HG03354 (cell line): ENCODE measurements around the gene FBXL13.
"Not testable (repeated sequence)": the region's sequence is repeated elsewhere in the genome, so short reads cannot be mapped to it uniquely, and the experiment has no call there.

Experiments used
- ATAC-seq: cut with Tn5 transposase; IDR thresholded peaks from one replicate; pipeline ENCODE4 v1.9.1; 2021; ENCODE audit warnings: mild to moderate bottlenecking; ENCODE audit not compliant: unreplicated experiment, poor library complexity, severe bottlenecking

The FBXL13 gene

DNA sequence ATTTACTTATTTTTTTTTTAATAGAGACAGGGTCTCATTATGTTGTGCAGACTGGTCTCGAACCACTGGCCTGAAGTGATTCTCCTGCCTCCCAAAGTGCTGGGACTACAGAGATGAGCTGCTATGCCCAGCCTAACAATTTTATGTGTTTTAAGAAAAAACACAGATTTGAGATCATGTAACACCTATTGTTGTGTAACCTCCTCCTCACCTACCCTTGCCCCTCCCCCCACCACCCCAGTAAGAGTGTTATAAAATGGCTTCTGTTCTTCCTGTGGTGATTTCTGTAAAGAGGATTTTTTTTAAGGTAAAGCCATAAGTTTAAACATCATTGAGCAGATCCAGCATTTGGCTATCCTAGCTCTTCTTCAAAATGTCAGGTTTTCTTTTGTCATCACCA, 7.9 kb upstream of the FBXL13 start:
- no peak for ATAC-seq

DNA sequence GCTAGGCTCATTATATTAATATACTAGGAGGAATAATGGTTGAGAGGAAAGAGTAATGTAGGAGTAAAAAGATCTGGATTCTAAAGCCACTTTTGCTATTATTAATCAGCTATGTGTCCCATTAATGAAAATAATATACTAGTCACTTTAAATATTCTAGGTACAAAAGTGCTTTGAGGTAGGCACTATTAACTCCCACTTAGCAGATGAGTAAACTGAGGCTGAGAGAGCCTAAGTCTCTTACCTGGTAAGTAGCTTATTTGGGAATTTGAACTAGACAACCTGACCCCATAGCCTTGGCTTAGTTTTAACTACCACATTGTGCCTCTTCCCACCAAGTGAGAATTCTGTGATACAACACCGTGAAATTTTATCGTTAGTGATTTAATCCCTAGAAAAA, 6.3 kb upstream of the FBXL13 start:
- ATAC-seq, result no peak

DNA sequence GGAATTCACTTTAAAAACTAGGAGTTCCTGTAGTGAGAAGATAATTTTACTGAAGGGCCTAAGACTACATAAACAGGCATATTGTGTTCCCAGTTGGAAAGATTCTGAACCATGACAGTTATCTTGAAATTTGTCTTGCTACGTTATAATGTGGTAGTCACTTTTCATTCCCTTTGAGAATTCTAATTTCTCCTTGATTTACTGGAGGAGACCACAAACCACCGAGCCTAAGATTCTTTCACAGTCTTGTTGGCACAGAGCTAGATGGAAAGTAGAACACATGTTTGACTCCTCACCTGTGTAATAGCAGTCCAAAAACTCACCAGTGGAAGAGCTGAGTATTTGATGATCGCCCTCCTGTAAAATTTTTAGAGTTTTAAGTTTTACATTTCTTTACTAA, 5.2 kb upstream of the FBXL13 start:
- ATAC-seq, result no peak

DNA sequence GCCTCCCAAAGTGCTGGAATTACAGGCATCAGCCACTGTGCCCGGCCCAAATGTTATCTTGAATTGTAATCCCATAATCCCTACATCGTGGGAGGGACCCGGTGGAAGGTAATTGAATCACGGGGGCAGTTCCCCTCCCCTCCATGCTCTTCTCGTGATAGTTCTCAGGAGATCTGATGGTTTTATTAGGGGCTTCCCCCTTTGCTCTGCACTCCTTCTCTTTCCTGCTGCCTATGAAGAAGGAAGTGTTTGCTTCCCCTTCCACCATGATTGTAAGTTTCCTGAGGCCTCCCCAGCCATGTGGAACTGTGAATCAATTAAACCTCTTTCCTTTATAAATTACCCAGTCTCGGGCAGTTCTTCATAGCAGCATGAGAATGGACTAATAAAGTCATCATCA, 3.6 kb upstream of the FBXL13 start:
- not testable (repeated sequence) for ATAC-seq

DNA sequence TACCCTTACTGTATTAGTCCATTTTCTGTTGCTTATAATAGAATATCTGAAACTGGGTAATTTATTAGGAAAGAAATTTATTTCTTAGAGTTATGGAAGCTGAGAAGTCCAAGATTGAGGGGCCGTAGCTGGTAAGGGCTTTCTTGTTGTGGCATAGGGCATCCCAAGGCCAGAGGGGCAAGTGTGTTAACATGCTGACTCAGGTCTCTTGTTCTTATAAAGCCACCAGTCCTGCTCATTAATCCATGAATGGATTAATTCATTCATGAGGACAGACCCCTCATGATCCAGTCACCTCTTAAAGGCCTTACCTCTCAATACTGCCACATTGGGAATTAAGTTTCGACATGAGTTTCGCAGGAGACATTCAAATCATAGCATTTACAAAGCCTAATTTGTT, 2.7 kb upstream of the FBXL13 start:
- ATAC-seq, result no peak

DNA sequence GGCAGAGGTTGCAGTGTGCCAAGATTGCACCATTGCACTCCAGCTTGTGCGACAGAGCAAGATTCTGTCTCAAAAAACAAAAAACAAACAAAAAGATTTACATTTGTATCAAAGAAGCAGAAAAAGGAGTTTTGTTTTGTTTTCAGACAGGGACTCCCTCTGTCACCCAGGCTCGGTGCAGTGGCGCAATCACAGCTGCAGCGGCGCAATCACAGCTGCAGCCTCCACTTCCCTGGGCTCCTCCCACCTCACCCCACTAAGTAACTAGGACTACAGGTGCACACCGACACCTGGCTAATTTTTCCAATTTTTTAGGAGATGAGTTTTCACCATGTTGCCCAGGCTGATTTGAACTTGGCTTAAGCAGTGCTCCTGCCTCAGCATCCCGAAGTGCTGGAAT, 2.2 kb upstream of the FBXL13 start:
- ATAC-seq, result no peak

DNA sequence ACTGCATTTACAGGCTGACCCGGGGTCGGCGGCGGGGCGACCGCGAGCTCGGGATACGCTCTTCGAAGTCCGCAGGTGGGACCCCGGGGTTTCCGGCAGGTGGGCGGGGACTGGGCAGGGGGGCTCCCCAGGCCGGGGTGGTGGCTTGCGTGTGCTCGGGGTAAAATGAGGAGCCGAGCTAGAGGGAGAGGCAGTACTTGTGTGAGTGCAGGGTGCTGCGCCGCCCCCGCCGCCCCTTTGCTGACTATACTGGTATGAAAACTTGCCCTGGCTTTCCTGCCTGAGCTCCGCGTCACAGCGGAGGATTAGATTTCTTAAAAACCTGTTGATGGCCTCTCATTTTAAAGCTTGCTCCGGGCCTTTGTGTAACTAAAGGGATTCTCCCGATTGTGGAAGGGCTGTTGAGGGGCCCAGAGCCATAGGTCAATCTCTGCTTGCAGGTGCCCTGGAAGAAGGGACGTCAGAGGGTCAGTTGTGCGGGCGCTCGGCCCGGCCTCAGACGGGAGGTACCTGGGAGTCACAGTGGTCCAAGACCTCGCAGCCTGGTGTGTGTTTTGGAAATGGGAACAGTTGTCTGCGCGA, 832 bp upstream of the FBXL13 start:
- peak; percentile 65 for ATAC-seq

DNA sequence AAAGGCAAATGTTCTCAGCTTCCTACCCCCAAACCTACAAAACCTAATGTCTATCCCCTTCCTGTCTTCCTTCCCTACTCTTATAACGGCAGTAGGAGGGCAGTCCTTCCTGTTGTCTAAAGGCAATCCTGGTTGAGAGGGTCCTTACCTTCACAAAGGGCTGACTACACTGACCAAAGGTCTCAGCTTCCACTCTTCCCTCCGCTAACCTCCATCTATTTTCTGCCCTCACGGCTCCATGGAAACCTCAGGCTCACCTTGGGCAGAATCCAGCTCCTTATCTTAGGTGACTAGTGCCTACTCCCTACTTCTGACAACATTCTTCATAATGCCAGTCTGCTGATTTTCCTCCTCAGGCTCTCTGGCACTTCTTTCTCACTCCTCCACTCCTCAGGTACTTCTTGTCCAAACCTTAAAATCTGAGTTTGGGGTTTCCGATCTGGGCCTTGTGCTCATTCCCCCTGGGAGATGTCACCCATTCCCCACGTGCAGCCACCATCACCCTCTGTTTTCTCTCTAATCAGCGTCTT, 542 bp downstream of the FBXL13 start:
- no peak for ATAC-seq

DNA sequence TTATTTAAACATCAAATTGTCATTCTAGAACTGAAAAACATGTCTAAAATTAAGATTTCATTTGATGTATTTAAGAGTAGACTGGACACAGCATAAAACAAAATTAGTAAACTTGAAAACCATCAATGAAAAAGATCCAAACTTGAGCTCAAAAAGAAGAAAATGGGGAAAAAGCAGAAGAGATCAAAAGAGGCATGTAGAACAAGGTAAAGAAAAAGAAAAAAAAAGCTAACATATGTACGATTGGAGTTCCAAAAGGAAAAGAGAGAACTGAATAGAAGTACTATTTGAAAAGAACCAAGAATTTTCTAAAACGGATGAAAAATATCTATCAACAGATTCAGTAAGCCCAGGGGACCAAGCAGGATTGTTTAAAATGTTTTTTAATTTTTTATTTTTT, 3.6 kb downstream of the FBXL13 start:
- ATAC-seq, result no peak

DNA sequence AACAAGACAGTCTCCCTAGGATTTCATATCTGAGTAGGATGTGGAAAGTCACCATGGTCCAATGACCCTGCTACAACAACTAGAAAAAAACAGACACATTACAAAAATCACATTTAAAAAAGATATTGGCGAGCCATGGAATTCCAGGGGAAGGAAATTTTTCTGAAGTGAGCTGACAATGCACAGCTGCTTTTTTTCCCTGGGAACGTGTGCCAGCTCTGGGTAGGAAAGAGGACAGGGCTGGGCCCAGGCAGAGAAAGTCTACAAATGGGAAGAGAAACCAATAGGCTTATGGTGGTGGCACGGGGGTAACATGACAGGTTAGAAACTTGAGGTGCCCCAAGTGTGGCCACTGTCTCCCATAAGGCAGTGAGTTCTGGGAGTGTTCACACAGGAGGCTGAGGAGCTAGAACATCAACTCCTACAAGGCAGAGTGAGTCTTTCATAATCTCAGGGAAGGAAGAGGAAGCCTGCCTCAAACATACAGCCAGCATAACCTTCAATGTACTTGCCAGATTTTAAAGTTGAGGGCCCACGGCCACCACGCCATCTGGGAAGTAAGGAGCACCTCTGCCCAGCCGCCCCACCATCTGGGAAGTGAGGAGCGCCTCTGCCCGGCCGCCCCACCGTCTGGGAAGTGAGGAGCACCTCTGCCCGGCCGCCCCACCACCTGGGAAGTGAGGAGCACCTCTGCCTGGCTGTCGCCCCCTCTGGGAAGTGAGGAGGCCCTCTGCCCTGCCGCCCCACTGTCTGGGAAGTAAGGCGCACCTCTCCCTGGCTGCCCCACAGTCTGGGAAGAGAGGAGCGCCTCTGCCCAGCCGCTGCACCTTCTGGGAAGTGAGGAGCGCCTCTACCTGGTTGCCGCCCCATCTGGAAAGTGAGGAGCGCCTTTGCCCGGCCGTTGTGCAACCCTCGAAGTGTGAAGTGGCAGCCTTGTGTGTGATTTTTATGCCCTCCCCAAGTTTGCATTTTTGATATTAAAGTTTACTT, 5.9 kb downstream of the FBXL13 start:
- ATAC-seq, result no peak

DNA sequence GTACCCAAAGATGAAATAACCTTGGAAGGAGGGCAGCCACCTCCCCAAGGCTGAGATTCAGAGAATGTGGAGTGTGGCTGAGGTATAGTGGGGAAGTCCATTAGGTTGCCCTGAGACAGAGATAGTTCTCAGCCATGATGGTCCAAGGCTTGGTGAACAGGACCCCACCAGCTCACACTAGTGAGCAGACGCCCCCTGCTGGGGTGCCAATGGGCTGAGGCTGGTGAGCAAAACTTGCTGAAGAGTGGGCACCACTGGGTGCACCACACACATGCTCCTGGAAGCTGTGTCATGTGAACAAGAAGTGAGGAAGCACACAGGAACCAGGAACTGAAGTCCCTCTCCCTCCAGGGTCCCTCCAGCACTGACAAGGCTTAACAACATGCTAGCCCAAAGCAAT, 8.9 kb downstream of the FBXL13 start:
- peak; percentile 63 for ATAC-seq

DNA sequence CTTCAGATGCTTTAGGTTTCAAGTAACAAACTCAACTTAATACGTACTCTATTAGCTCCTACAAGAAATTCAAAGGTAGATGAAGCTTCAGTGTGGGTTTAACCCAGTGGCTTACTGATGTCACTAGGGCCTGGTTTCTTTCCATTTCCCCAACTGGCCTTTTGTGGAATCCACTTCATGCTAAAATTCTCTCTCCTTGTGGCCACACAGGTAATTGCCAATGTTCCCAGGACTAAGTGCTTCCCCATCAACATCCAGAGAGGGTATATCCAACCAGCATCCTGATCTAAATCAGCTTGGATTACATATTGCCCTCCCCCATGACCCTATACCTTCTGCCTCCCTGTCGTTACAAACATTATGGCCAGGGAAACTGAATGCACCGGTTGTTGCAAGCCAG, 10.7 kb downstream of the FBXL13 start:
- ATAC-seq, result no peak

DNA sequence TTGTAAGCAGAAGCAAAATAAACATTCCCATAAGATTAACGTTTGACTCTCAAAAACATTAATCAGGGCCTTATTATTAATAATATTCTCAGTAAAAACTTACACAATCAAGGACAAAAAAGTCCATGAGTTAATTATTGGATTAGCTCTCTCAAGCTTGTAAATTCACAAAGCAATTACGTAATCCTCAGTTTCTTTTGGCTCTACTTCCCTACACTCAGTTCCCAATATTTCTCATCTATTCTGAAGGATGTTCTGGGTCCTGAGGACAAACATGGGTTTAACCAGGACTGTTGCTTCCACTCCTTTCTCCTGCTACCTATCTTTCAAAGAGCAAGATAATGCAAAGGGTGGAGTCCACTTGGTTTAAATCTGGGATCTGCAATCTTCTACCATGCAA, 15.1 kb downstream of the FBXL13 start:
- no peak for ATAC-seq

DNA sequence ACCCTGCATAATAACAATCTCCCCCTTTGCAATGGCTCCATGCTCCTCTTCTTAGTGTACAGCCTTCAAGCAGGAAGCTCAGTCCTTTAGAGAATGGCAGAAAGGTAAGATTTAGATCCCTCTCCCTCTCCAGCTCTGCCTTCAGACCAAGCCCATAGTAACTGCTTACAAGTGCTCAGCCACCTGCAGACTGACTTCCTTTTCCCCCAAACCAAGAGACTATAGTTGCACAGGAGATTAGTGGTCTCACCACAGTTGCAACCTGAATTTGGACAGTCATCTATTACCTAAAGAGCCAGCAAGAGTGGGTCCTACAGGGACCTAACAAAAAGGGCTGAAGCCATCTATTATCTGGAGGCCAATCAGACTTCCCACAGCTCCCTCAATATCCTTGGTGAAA, 16.5 kb downstream of the FBXL13 start:
- no peak for ATAC-seq

DNA sequence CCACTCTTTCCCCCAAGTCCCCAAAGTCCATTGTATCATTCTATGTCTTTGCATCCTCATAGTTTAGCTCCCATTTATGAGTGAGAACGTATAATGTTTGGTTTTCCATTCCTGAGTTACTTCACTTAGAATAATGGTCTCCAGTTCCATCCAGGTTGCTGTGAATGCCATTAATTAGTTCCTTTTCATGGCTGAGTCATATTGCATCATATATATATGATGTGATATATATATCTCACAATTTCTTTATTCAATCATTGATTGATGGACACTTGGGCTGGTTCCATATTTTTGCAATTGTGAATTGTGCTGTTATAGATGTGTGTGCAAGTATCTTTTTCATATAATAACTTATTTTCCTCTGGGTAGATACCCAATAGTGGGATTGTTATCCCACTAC, 18.6 kb downstream of the FBXL13 start:
- ATAC-seq, result not testable (repeated sequence)

DNA sequence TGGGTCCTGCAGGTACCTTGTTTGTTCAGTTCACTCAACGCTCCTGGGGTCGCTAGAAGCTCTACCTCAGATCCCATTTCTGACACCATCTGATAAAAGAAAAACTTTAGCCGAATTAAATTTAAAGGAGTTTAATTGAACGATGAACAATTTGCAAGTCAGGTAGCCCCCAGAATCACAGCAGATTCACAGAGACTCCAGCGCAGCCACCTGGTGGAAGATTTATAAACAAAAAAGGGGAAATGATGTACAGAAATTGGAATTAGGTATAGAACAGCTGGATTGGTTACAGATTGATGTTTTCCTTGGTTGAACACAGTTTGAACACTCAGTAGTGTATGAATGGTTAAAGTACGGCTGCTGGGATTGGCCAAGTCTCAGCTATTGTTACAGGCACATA, 23.1 kb downstream of the FBXL13 start:
- ATAC-seq, result no peak

DNA sequence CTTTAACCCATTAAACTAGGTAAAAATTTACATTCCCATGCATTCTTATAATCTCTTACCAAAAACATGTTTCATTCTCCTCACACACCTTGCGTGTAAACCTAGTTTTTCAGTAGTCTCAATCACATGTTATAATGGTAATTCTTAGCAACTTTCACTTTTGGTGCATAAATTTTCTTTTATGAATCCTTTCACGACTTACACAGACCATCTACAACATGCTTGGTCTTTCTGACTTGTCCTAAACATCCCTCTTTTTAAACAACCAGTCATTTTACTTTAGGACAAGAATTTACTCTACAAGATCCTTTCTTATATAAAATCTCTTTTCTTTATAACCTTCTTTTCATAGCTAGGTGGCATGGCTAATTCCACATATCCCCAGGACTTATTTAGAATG, 25.8 kb downstream of the FBXL13 start:
- no peak for ATAC-seq

DNA sequence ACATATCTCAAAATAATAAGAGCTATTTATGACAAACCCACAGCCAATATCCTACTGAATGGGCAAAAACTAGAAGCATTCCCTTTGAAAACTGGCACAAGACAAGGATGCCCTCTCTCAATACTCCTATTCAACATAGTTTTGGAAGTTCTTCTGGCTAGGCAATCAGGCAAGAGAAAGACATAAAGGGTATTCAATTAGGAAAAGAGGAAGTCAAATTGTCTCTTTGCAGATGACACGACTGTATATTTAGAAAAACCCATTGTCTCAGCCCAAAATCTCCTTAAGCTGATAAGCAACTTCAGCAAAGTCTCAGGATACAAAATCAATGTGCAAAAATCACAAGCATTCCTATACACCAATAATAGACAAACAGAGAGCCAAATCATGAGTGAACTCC, 32.8 kb downstream of the FBXL13 start:
- ATAC-seq, result not testable (repeated sequence)

DNA sequence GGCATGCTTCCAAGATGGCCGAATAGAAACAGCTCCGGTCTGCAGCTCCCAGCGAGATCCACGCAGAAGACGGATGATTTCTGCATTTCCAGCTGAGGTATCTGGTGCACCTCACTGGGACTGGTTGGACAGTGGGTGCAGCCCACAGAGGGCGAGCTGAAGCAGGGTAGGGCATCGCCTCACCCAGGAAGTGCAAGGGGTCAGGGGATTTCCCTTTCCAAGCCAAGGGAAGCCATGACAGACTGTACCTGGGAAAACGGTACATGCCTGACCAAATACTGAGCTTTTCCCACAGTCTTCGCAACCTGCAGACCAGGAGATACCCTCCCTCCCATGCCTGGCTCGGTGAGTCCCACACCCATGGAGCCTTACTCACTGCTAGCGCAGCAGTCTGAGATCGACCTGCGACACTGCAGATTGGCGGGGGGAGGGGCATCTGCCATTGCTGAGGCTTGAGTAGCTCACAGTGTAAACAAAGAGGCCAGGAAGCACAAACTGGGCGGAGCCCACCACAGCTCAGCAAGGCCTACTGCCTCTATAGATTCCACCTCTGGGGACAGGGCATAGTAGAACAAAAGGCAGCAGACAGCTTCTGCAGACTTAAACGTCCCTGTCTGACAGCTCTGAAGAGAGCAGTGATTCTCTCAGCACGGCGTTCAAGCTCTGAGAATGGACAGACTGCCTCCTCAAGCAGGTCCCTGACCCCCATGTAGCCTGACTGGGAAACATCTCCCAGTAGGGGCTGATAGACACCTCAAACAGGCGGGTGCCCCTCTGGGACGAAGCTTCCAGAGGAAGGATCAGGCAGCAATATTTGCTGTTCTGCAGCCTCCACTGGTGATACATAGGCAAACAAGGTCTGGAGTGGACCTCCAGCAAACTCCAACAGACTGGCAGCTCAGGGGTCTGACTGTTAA, 36.5 kb downstream of the FBXL13 start:
- not testable (repeated sequence) for ATAC-seq

DNA sequence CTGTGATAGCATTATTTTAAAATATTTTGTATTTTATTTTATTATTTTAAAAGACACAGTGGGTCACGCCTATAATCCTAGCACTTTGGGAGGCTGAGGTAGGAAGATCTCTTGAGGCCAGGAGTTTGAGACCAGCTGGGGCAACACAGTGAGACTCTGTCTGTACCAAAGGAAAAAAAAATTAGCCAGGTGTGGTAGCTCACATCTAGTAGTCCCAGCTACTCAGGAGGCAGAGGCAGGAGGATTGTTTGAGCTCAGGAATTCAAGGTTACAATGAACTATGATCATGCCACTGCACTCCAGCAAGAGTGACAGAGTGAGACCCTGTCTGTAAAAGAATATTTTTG, 37.1 kb downstream of the FBXL13 start:
- no peak for ATAC-seq
